Measurements from ENCODE around the gene TCF7. TPM values are rescaled to one million over a fixed set of nuclear protein-coding genes. Genes with fewer than 3 reads are reported as not detected.
A peak's percentile ranks its signal among the peaks of the same experiment; 100 is the strongest.

Gene TCF7
- total and polyA plus RNA-seq, 2 of the 13 experiments (the other 11 are each of a cell fraction or from before 2014, with no cell fraction given): 6.3 to 6.8 TPM

DNA sequence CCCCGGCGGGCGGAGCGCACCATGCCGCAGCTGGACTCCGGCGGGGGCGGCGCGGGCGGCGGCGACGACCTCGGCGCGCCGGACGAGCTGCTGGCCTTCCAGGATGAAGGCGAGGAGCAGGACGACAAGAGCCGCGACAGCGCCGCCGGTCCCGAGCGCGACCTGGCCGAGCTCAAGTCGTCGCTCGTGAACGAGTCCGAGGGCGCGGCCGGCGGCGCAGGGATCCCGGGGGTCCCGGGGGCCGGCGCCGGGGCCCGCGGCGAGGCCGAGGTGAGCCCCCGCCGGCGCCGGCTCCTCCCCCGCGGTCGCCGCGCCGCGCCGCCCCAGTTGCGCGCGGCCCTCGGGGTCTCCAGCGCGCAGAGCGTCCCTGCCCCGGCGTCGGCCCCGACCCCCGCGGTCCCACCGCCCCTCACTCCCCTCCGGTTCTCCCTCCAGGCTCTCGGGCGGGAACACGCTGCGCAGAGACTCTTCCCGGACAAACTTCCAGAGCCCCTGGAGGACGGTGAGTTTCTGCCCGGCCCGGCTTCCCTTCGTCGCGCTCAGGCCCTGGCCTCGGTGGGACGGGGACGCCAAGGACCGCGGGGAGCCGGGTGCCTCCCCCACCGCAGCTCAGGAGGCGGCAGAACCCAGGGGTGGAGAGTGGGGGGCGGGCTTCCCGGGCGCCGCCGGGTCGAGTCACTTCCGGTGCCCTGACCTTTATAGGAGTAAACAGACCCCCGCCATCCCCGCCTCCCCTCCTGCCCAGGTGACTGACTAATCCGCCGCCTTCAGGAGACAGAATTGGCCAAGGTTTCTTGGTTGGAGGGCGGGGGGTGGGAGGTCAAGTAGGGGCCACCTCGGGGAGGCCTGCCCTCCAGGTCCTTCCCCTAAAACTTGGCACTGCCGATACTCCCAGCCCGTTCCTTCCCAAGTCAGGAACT, 665 bp downstream of the TCF7 start (continued):
- TF ChIP-seq MBD4 (IDR thresholded peaks at IDR 0.05; ENCODE audit: borderline replicate concordance, low read length) (no peak), ZEB1 (IDR thresholded peaks at IDR 0.05; ENCODE audit: insufficient replicate concordance, low read depth) (no peak), REL (CRISPR knock-in tag; conservative IDR thresholded peaks at IDR 0.05) (no peak), ZNF205 (CRISPR knock-in tag; IDR thresholded peaks at IDR 0.05) (no peak), SALL2 (CRISPR knock-in tag; IDR thresholded peaks at IDR 0.05) (no peak), NPAS2 (CRISPR knock-in tag; IDR thresholded peaks at IDR 0.05; ENCODE audit: borderline replicate concordance) (no peak), FOXO1 (CRISPR knock-in tag; IDR thresholded peaks at IDR 0.05) (peak; percentile 13; the same call in 1 of the 2 replicates), MLLT10 (CRISPR knock-in tag; IDR thresholded peaks at IDR 0.05) (no peak), TSC22D2 (CRISPR knock-in tag; IDR thresholded peaks at IDR 0.05; ENCODE audit: borderline replicate concordance) (no peak), HOXA7 (CRISPR knock-in tag; IDR thresholded peaks at IDR 0.05) (no peak), ZNF383 (CRISPR knock-in tag; IDR thresholded peaks at IDR 0.05; ENCODE audit: borderline replicate concordance) (no peak), ZNF724P (CRISPR knock-in tag; IDR thresholded peaks at IDR 0.05; ENCODE audit: borderline replicate concordance) (no peak), ATM (IDR thresholded peaks at IDR 0.05; ENCODE audit: borderline replicate concordance) (no peak)
- TF ChIP-seq, protein P1, sequence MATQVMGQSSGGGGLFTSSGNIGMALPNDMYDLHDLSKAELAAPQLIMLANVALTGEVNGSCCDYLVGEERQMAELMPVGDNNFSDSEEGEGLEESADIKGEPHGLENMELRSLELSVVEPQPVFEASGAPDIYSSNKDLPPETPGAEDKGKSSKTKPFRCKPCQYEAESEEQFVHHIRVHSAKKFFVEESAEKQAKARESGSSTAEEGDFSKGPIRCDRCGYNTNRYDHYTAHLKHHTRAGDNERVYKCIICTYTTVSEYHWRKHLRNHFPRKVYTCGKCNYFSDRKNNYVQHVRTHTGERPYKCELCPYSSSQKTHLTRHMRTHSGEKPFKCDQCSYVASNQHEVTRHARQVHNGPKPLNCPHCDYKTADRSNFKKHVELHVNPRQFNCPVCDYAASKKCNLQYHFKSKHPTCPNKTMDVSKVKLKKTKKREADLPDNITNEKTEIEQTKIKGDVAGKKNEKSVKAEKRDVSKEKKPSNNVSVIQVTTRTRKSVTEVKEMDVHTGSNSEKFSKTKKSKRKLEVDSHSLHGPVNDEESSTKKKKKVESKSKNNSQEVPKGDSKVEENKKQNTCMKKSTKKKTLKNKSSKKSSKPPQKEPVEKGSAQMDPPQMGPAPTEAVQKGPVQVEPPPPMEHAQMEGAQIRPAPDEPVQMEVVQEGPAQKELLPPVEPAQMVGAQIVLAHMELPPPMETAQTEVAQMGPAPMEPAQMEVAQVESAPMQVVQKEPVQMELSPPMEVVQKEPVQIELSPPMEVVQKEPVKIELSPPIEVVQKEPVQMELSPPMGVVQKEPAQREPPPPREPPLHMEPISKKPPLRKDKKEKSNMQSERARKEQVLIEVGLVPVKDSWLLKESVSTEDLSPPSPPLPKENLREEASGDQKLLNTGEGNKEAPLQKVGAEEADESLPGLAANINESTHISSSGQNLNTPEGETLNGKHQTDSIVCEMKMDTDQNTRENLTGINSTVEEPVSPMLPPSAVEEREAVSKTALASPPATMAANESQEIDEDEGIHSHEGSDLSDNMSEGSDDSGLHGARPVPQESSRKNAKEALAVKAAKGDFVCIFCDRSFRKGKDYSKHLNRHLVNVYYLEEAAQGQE (IDR thresholded peaks at IDR 0.05; ENCODE audit: borderline replicate concordance in 1 of 2, low read depth in 1 of 2, low read length in 2 of 2): no peak
- TF ChIP-seq, protein P2, sequence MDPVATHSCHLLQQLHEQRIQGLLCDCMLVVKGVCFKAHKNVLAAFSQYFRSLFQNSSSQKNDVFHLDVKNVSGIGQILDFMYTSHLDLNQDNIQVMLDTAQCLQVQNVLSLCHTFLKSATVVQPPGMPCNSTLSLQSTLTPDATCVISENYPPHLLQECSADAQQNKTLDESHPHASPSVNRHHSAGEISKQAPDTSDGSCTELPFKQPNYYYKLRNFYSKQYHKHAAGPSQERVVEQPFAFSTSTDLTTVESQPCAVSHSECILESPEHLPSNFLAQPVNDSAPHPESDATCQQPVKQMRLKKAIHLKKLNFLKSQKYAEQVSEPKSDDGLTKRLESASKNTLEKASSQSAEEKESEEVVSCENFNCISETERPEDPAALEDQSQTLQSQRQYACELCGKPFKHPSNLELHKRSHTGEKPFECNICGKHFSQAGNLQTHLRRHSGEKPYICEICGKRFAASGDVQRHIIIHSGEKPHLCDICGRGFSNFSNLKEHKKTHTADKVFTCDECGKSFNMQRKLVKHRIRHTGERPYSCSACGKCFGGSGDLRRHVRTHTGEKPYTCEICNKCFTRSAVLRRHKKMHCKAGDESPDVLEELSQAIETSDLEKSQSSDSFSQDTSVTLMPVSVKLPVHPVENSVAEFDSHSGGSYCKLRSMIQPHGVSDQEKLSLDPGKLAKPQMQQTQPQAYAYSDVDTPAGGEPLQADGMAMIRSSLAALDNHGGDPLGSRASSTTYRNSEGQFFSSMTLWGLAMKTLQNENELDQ (CRISPR knock-in tag; IDR thresholded peaks at IDR 0.05; ENCODE audit: borderline replicate concordance): no peak

All from HepG2 (cell line).